Measurements from ENCODE around the gene JAM3.
A peak's percentile ranks its signal among the peaks of the same experiment; 100 is the strongest.
"Not testable (repeated sequence)": the region's sequence is repeated elsewhere in the genome, so short reads cannot be mapped to it uniquely, and the experiment has no call there.

The JAM3 gene

DNA sequence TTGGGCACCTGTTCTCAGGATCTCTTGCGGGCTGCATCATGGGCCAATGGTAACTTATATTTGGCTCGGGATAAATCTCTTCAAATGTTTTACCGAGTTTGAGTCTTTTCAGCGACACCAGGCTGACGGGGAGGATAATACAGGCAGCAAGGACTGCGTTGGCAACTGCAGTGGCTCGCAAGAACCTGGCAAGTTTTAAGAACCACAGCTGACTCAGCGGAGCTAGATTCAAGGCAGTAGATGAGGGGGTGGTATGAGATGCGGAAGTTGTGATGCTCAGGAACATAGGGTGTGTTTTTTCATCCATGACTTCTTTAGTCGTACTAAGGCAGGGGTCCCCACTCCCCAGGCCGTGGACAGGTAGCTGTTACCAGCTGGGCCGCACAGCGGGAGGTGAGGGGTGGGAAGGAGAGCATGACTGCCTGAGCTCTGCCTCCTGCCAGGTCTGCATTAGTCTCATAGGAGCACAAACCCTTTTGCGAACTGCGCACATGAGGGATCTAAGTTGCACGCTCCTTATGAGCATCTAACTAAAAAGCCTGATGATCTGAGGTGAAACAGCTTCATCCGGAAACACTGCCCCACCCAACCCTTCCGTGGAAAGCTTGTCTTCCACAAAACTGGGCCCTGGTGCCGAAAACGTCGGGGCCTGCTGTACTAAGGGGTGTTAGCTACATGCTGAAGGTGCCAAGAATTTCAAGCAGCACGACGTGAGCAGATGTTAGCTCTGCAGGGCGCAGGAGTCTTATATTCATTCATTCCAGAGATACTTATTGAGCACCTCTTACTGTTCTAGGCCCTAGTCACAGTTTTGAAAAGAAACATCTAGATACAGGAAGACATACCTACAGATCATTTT, 6.4 kb upstream of the JAM3 start:
- DNase-seq (ENCODE audit: low read depth), result no peak

DNA sequence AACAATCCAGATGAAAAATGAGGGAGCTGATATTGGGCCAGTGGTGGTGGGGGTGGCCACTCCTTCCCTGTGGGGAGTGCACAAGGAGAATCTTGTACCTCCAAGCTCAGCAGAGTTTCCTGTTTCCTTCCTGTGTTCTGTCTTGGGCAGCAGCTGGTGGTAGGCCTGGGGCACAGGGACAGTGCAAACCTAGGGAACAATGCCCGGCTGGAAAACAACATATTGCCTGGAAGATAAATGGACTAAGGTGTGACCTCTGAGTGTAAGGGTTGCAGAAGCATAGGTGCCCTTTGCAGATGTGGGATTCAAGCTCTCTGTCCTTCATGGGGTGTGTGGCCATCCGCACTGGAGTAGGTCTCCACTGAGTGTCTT, 5.8 kb upstream of the JAM3 start:
- no peak for DNase-seq (ENCODE audit: low read depth)

DNA sequence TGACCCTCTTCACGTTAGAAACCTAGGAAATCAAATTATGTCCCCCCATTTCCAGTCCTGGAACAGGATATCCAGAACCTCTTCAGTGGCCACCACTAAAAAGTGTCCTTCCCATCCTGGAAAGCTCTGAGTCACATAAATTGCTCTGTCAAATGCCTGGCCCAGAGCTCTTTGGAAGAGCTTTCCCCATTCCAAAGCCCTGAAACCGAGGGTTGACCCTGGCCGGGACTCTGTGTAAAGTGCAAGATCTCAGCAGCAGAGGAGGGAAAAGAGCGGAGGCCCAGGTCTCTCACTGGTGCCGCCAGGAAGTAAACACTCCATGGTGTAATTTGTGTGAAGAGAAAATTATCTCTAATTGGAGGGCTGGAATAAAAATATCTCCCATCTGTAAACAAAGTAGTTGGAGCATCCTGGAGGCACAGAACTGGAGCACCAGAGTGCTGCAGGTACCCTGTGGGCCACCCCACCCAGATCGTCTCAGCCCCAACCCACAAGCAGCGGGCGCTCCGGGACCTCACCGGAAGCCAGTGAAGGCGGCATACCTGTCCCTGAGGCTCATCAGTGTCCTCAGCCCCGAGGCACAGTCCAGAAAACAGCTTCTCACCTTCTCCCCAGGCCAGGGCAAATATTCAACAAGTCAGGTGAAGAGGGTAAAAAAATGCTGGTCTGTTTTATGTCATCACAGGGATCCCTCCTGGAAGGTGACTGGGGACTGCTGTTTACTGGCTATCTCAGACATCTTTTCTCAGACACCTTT, 4.7 kb upstream of the JAM3 start:
- DNase-seq (ENCODE audit: low read depth), result no peak

DNA sequence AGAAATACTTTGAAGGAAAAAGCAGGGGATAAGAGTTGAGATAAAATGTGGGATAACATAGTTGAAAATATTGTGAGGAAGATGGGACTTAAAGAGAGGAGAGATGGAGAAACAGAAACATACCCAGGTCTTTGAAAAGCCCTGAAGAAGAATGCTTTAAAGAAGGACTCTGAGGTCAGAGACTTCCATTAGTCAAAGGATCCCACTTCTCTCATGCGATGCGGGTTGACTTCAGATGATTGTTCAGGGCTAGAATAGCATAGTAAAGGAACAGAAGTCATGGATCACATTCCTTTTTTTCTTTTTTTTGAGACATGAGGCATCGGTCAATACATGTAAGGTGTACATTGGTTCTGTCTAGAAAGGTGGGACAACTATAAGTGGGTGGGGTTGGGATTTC, 3.5 kb upstream of the JAM3 start:
- DNase-seq (ENCODE audit: low read depth), result no peak

DNA sequence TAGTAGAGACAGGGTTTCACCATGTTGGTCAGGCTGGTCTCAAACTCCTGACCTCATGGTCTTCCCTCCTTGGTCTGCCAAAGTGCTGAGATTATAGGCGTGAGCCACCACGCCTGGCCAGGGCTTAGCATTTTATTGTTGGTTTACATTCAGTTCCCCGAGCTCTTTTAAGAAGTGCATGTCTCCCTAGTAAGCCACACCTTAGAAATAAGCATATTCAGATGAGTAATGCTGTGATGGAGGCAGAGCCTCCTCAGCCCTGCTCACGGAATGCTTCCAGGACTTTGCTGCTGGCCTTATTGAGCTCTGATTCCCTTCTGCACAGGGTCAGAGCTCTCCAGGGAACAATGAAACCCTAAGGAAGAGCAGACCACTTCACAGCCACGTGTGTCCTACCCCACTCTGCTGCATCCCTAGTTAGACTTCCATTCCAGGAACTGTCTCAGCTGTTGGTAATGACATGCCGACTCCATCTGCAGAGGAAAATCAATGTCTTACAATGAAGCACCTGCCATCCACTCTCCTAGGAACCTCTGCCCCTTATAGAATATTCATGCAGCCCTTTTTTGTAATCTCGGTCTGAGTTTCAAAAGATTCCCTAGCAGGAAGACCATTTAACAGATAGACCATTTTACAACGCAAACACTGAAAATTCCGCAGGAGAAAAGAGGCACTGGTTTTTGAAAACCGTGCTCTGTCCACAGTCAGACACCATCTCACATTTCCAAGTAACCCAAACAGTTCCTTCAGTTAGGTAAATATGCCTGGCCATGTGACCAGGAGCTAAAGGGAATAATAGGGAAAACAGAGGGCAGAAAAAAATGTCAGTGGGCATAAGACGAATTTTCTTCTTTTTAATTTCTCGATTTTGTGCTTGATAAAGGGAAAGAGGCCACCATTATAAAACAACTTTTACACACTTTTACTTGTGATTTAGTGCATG, 1.7 kb upstream of the JAM3 start:
- no peak for DNase-seq (ENCODE audit: low read depth)

DNA sequence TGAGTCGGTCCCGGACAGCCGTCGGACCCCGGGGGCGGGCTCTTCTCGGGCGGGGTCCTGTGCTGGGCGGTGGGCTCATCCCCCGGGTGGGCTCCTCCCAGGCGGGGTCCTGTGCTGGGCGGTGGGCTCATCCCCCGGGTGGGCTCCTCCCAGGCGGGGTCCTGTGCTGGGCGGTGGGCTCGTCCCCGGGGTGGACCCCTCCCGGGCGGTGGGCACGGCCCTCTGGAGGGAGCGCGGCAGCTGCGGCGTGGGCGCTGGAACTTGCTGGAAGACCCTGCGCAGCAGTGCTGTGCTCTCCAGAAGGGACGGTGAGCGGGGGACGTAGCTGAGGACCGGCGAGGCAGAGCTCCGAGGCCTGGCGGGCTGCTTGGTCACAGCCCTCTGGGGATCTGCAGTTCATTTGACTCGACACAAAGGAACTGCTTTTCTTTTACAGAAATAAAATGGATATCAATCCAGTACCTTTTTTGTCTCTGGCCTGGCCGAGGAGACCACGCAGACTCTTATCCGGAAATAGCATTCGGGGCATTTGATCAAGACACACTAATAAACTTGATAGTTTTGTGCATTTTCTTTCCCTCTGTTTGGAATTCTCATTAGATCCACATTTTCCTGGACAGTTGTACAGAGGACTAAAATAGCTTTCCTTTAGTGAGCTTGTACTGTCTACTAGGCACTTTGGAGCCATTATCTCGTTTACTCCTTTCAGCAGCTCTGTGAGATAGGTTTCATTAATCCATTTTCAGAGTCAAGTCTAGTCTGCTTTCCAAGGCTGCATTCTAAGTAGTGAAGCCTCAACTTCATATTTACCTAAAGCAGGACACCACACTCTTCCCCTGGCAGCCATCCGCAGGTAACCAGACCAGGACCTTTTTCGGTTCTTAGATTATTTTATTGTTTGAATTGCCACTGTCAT, 812 bp downstream of the JAM3 start:
- DNase-seq (ENCODE audit: low read depth), result peak; percentile 36

DNA sequence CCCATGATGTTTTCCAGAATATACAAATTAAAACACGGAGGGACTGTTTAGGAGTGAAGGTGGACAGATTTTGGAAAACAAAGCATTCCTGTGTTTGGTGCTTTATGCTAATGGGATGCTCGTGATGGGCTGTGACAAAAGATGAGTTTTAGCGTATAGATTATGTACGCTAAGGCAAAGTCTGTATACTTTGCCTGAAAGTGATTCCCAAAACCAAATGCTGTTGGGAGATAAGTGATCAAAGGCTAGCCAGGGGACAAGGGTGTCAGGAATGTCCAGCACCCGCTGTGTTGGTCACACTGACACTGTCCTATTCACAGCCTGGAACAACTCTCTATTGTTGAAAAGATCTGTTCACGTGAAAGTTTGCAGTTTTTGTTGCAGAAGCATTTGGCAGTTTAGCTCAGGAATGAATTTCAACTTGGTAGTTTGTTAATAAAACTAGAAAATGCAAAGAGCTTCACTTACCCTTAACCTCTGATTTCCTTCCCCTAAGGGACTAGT, 1.5 kb downstream of the JAM3 start:
- DNase-seq (ENCODE audit: low read depth), result no peak

DNA sequence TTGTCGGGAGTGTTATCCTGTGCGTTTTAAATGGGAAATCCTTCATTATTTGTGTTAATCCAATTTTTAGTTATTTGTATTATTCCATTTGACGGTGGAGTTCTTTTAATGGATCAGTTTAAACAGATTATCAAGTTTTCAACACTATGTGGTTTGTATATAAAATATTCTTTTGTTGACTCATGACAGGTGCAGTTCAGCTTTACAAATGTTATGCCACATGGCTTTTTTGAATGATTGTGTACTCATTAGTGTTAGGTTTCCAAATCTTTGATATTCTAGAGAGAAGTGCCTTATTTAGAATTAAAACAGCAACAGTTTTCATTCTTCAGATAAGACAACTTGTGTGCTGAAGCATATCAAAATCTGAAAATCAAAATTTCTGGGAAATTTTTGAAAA, 2.4 kb downstream of the JAM3 start:
- no peak for DNase-seq (ENCODE audit: low read depth)

DNA sequence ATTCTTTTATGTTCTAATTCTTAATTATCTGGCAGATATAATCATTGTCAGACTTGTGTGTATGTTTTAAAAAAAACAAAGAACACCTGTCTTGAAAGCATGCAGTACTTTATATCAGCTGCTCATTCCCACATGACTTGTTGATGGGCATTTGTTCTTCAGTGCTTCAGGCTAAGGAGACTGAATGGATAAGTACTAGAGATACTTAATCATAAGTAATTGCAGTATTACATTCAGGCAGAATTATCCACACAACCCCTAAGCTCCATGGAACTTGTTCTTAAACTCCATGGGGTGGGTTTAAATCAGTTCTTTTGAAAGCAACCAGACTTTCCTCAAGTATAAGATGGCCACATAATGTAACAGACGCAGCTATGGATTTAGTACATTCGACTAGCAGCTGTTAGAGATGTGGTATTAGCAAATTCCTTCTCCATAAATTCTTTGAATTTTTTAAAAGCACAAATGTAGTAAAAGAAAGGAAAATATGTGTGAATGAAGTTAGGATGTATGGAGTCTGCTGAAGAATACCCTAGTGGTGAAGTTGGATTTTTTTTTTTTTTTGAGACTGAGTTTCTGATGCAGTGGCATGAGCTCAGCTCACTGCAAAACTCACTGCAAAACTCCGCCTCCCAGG, 3.0 kb downstream of the JAM3 start:
- DNase-seq (ENCODE audit: low read depth), result no peak

DNA sequence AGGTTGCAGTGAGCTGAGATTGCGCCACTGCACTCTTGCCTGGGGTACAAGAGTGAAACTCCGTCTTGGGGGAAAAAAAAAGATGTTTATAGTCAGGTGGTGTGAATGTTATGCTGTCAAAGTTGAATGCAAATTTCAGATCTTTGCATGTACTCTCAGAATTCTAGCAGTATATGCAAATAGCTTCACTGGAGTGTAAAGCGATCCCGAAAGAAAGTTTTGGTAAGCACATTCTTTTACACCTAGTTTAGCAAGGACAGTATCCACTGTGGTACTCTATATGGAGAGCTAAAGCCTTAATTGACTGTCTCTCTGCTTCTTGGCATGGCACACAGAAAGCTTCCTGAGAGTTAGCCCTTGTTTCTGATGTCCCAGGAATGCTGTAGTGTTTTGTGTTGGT, 4.0 kb downstream of the JAM3 start:
- DNase-seq (ENCODE audit: low read depth), result no peak

DNA sequence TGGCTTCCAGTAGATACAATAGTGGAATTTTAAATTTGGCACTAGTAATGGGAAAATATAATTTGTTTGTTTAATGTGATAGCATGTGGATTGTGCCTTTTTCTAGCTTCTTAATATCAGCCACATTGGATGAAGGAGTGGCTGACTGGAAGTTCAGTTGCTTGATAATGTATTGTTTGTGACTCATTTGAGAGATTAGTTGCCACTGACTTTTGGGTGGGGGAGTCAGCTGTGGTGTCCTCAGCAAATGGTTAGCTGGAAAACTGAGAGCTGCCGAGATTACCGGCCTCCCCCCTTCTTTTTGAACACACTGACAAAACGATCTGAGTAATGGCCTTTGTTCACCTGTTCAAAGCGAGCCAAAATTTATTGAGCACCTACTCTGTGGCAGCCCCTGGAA, 5.5 kb downstream of the JAM3 start:
- DNase-seq (ENCODE audit: low read depth), result no peak

DNA sequence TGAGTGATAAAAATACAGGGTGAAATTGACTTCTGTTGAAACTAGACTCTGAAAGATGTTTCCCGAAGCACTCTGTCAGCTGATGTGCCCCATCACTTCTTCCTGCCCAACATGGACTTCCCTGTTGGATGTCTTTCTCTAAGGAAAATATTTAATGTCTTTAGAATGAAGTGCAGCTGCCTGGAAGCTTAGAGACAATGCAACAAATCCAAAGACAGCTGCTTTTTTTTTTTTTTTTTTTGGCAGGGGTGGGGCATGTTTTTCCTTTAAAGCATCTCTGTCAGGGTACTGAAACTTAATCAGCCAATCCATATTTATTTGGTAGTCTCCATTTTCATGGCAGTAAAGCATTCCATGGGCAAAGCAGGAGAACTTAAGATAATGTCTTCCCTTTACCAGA, 5.9 kb downstream of the JAM3 start:
- no peak for DNase-seq (ENCODE audit: low read depth)

DNA sequence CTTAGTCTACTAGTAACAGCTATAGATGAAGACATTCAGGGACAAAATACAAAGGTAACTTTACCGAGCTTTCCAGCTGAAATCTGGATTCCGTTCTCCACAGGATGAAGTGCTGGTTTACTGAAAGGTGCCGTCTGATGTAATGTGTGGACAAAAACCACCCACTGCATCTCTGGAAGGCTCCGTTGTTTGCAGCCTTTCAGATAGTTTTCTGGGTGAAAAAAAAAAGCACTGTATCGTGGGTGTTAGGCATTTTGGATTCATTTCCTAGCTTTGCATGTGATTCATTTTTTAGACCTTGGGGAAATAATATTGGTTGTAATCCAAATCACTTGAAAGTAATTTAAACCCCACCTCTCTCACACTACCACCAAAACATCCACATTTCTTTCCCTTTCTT, 10.4 kb downstream of the JAM3 start:
- no peak for DNase-seq (ENCODE audit: low read depth)

DNA sequence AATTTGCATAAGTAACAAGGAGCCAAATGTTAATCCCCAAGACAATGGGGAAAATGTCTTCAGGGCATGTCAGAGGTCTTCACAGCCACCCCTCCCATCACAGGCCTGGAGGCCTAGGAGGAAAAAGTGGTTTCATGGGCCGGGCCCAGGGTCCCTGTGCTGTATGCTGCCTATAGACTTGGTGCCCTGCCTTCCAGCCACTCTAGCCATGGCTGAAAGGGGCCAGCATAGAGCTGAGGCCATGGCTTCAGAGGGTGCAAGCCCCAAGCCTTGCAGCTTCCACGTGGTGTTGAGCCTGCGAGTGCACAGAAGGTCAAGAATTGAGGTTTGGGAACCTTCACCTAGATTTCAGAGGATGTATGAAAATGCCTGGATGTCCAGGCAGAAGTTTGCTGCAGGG, 12.4 kb downstream of the JAM3 start:
- DNase-seq (ENCODE audit: low read depth), result not testable (repeated sequence)

DNA sequence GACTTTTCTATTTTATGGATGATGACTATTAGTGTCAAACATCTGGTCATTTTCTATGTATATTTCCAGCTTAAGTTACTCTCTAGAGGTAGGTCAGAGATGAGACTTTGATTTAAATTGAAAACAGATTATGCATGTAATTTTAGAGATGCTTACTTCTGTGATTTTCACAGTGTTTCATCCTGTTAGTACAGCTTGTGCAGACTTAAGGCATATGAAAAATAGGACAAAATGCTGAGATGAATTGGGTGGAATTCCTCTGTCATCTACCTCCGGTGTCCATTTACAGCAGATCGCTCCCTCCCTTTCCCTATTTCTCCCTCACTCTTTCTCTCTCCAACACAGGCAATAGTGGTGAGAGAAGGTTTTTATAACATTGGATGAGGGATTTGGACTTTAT, 14.1 kb downstream of the JAM3 start:
- DNase-seq (ENCODE audit: low read depth), result no peak

DNA sequence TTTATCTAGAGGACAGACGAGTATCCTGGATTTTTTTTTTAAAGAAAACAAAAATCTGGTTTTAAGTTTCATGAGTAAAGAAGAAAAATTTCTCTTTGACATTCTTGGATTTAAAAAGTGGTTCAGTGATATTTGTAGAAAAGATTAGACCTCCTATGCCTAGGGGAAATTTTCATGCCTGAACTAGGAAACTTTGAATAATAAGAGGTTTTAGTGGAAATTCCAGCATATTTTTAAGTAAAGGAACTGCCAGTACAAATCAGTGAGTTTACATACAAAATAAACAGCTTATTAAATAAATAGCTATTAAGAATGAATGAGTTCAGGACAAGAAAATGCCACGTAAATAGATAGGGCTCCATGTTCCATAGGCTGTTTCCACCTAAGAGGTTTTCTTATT, 17.5 kb downstream of the JAM3 start:
- no peak for DNase-seq (ENCODE audit: low read depth)

DNA sequence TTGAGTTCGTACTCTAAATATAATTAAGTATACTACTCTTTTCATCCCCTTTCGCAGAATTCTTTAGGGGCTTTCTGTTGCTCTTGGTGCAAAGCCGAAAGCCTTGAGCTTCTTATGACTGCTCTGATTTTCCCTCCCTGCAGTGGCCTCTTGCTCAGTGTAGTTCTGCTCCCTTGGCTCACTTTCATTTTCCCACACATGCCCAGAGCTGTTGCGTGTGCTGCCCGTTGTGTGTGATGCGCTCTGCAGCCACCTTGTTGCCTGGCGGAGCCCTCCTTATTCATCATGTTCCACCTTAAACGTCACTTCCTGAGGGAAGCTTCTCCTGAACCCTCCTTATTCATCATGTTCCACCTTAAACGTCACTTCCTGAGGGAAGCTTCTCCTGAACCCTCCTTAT, 23.1 kb downstream of the JAM3 start:
- not testable (repeated sequence) for DNase-seq (ENCODE audit: low read depth)

DNA sequence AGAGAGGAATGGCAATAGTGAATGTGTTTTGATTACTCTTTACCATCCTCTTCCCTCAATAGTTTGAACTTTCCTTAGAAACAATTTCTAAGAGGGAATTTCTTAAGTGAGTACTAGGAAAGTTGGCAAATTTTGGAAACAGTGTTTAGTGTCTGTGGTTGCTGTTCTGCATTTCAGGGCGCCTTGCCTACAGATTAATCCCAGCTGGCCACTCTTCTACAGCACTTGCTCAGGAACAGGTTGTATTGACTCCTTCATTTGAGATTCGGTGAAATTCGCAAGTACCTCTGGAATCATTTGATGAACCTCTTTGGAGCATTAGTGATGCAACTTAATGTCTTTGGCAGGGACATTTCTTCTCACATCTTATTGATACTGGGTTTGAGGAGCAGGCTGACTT, 28.3 kb downstream of the JAM3 start:
- no peak for DNase-seq (ENCODE audit: low read depth)

DNA sequence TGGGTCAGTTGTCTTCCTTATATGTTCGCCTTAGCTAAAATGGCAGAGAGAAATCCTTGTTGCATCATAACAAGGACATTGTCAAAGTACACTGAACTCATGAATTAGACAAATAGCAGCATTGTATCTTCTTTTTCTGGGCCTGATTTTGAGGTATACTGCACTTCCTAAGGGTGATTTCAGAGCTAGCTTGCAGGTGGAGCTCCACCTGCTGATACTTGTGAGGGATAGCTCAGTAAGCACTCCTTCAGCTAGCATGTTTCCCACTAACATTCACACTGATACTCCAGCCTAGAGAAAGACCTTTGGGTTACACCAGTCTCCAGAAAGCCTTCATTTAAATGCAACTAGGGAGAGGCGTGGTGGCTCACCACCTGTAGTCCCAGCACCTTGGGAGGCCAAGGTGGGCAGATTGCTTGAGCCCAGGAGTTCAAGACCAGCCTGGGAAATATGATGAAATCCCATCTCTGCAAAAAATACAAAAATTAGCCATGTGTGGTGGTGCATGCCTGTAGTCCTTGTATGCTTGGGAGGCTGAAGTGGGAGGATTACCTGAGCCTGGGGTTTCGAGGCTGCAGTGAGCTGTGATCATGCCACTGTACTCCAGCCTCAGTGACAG, 29.8 kb downstream of the JAM3 start:
- DNase-seq (ENCODE audit: low read depth), result peak; percentile 7

DNA sequence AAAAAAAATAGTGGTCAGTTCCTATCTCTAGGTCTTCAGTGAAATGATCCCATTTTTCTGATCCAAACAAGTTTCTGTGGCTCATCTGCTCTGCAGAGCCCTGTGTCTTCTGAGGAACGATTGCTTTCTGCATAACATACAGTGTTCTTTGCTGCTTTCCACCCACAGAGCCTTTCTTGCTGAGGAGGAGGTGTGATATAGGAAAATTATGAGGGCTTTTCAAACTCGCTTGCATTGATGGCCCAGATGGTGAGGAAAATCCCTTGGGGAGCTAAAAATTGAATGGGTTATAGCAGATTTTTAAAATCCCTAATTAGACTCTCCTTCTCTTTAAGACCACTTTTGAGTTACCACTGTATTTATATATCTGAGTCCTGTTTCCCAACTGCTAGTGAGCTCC, 31.3 kb downstream of the JAM3 start:
- no peak for DNase-seq (ENCODE audit: low read depth)

Data from ELR (cell line).